HG02885 (cell line): ENCODE measurements around the gene LMNTD2.

Source experiments
- ATAC-seq: cut with Tn5 transposase; IDR thresholded peaks from one replicate; pipeline ENCODE4 v1.9.1; 2021; ENCODE audit warnings: mild to moderate bottlenecking; ENCODE audit not compliant: unreplicated experiment, poor library complexity

The LMNTD2 gene

GRCh38 chr11:555227-555779 is 5.2 kb downstream of the LMNTD2 start:
- ATAC-seq: no peak

GRCh38 chr11:554428-555226 is 5.9 kb downstream of the LMNTD2 start:
- peak; percentile 78 for ATAC-seq

- no peak for ATAC-seq
These were observed 6.6 kb downstream of the LMNTD2 start for GRCh38 chr11:553988-554340.

DNA sequence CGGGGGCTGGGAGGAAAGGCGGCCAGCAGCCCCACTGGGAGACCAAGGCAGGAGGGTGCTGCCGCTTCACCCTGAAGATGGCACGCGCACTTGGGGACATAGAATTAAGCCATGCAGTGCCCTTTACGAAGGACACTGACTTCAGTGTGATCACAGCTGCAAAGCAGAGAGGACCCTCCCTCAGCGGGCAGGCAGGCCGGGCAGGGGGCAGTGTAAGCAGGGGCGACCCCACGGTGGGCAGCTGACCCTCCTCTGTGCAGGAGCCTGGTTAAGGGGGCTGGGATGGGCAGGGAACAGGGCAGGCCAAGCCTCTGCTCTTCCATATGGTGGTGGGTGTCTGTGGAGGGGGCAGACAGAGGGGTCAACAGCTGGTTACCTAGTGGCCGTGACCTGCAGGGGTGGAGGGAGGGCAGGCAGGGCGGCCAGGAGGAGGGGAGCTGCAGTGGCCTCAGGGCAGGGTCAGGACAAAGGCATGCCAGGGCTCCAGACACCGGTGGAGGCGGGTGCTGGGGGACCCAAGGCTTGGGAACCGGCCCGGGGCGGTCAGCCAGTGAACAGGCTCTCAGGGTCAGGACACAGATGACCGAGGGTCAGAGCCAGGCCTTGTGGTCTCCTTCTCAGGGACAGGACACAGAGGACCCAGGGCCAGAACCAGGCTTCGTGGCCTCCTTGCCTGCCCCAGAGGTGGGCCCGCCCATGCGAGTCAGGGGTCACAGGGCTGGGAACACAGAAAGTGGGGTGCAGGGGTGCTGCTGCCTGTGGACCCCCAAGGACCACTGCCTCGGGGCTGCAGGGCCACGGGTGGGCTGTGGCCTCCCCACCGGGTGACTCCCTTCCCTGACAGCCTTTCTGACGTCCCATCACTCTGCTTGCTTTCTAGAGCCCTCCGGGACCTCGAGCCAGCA is 7.2 kb downstream of the LMNTD2 start:
- no peak for ATAC-seq

DNA sequence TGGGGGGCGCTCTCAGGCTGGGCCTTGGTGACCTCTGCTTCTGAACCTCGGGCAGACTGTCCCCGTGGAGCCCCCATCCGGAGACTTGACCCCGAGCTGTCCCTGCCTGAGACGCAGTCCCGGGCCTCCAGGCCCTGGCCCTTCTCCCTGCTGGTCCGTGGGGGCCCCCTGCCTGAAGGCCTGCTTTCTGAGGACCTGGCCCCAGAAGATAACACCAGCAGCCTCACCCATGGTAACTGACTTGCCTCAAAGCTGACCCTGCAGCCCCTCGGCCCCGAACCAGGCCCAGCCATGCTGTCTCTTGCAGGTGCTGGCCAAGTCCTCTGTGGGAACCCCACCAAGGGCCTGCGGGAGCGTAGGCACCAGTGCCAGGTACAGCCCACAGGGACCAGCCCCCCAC is 8.9 kb downstream of the LMNTD2 start:
- ATAC-seq: no peak

DNA sequence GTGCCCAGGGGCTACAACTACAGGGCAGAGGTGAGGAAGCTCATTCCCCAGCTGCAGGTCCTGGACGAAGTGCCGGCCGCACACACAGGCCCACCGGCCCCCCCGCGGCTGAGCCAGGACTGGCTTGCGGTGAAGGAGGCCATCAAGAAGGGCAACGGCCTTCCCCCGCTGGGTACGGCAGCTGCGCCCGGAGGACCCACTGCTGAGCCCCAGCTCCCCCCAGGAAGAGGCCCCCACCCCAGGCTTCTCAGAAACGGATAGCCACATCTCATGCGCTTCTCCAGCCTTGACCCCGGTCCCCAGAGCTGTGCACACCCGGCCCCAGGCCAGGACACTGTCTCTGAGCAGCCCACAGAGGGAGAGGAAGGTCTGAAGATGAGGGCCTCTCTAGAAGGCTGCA is 9.4 kb downstream of the LMNTD2 start:
- ATAC-seq: no peak

- no peak for ATAC-seq
These were observed 9.8 kb downstream of the LMNTD2 start for GRCh38 chr11:550746-551085.

DNA sequence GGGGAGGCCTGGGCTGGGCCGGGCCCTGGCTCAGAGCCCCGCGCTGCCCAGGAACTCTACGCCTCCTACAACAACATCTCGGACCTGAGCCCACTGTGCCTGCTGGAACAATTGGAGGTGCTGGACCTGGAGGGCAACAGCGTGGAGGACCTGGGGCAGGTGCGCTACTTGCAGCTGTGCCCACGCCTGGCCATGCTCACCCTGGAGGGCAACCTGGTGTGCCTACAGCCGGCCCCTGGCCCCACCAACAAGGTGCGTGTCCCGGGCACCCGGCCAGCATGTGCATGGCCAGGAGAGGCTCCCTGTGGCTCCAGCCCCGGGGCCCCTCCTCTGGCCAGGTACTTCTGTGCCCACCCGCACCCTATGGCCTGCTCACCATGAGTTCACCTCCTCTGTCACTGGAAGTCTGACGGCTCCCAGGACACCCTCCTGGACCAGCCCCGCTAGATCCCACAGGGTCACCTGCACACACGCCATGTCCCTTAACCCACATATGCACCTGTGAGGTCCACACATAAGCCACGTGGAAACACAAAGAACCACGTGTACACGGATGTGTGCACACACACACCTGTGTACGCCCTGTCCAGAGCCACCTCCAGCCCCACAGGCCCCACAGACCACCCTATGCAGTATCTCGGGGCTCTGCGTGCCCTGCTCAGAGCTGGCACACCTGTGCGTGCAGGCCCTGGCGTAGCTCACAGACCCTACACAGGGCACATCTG is 10.4 kb downstream of the LMNTD2 start:
- ATAC-seq: no peak

GRCh38 chr11:548700-549603 is 11.6 kb downstream of the LMNTD2 start:
- ATAC-seq: no peak

DNA sequence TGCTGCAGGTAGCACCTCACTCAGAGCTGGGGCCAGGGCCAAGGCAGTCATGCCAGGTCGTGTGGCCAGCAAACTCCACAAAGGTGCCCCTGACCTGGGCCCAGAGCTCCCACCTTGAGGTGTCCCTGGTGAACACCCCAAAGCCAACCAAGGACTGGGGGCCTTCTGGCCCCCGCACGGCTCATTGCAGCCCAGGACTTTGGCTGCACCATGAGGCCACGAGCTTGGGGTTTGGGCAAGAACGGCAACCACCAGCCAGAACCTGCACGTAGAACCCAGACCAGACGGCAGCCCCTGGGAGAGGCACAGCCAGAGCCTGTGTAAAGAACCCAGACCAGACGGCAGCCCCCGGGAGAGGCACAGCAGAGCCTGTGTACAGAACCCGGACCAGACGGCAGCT is 15.4 kb downstream of the LMNTD2 start:
- ATAC-seq: no peak

- ATAC-seq: no peak
These were observed 15.7 kb downstream of the LMNTD2 start for GRCh38 chr11:544817-545166.

DNA sequence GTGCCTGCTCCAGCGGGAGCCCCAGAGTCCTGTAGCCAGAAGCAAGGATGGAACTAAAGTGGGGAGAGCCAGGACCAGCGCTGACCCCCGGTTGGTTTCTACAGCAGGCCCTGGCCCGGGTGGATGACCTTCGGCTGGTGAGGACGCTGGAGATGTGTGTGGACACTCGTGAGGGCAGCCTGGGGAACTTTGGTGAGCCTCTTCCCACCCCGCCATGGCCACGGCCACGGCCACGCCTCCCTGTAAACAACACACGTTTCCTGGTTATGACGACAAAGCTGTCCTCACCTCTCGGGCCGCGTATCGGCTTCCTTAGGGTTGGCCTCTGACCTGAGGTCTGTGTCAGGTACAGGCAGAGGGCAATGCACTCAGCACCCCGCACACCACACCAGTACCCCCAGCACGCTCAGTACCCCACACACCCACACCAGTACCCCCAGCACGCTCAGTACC is 19.1 kb downstream of the LMNTD2 start:
- ATAC-seq: no peak

- ATAC-seq: no peak
These were observed 19.7 kb downstream of the LMNTD2 start for GRCh38 chr11:540583-541432.

- no peak for ATAC-seq
These were observed 20.5 kb downstream of the LMNTD2 start for GRCh38 chr11:539971-540481.

GRCh38 chr11:538431-539051 is 22.0 kb downstream of the LMNTD2 start:
- no peak for ATAC-seq

- ATAC-seq: no peak
These were observed 22.7 kb downstream of the LMNTD2 start for GRCh38 chr11:537622-538430.

DNA sequence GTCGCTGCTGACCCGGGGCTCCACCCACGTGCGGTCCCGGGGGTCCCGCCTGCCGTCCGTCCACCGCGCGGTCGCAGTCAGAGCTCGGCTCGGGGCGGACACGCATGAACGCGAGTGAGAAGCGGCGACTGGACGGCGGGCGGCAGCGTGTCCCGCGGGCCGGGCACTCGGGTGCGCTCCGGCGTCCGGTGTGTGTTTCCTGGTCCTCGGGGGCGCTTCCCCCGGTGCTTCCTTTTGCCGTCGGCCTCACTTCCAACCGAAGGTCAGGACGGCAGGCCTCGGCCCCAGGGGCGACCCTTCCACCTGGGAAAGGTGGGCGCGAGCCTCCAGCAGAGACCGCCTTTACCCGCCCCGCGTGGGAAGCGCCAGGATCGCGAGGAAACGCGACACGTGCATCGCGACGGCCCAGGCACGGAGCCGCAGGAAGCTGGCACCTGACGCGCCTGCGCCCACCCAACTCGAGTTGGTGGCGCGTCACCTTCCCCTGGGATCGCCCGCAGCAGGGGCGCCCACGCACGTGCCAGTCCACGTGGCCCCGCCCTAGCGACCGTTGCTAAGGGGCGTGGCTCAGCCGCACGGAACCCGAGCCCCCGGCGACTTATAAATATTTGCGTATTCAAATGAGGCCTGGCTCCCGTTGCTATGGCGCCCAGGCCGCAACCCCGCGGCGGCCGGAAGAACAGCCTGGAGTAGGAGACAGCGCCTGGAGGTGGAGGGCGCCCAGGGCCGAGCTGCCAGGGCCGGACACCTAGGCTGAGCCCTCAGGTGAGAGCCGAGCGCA is 23.5 kb downstream of the LMNTD2 start, which contains the start of gene LRRC56:
Gene LRRC56 (plus strand): TSS at position 687 of the 781 bp plus-strand sequence. CDS start 3,158 bp downstream, outside the sequence.
- peak; percentile 49 for ATAC-seq
